AG04449 (cell line): ENCODE results near the gene DOHH.

Experiments used
- CTCF ChIA-PET: fragments of 350-600 bp; formaldehyde crosslinking; extraction: SDS; loops from one replicate; lab custom pipeline; 2021; ENCODE audit warnings: antibody characterized with exemption; lab: Yijun Ruan, JAX
- POLR2A ChIA-PET: fragments of 400-600, 350-600 bp; formaldehyde crosslinking; extraction: SDS; loops from one replicate; lab custom pipeline; 2020; ENCODE audit warnings: antibody characterized with exemption, inconsistent platforms; lab: Yijun Ruan, JAX
- DNase-seq: peaks from one replicate; pipeline ENCODE4 v3.0.0-alpha.2; 2010; ENCODE audit warnings: low read depth, low spot score
- H3K4me3 ChIP-seq: 2 replicates; pipeline ENCODE4 v1.5.1; 2011; ENCODE audit warnings: low read depth, mild to moderate bottlenecking, control low read depth, low read length
- CTCF ChIP-seq: IDR thresholded peaks from one replicate; pipeline ENCODE4 v1.5.1; 2011; ENCODE audit warnings: mild to moderate bottlenecking, moderate library complexity, low read length, control low read depth, inconsistent platforms; ENCODE audit not compliant: insufficient read depth; ENCODE audit errors: missing control alignments

The DOHH gene

GRCh38 chr19:3483226-3483628 is 17.2 kb downstream of the DOHH start, which contains the start of gene SMIM44:
TSS of gene SMIM44 (minus strand) at chr19:3483441. CDS start at chr19:3483403, 38 bp downstream.
- CTCF ChIA-PET, result interaction anchor here (0.7 to 11.2 kb wide), 8 partner anchors 10 to 178 kb away, joined by 3 to 129 read pairs (median 25); no protein-coding TSS in a partner anchor
- POLR2A ChIA-PET, result no interaction called here

GRCh38 chr19:3482507-3483225 is 17.8 kb downstream of the DOHH start:
- no peak for TF ChIP-seq CTCF
- H3K4me3 ChIP-seq, result no peak overlapping the region
- DNase-seq, result no peak
- POLR2A ChIA-PET, result no interaction called here
- CTCF ChIA-PET, result interaction anchor here (0.8 to 11.2 kb wide), 6 partner anchors 9 to 178 kb away, joined by 3 to 129 read pairs (median 57); no protein-coding TSS in a partner anchor

More at GRCh38 chr19:3483226-3483628, 17.2 kb downstream of the DOHH start, which contains the start of gene SMIM44:
- TF ChIP-seq CTCF, result no peak
- no peak within 1 kb of the TSS for H3K4me3 ChIP-seq
- DNase-seq, result no peak

GRCh38 chr19:3481241-3482090 is 19.0 kb downstream of the DOHH start:
- DNase-seq, result no peak
- CTCF ChIA-PET, result interaction anchor here (1.9 to 11.2 kb wide), 5 partner anchors 8 to 177 kb away, joined by 8 to 129 read pairs (median 72); no protein-coding TSS in a partner anchor
- no peak overlapping the region for H3K4me3 ChIP-seq
- TF ChIP-seq CTCF, result no peak
- POLR2A ChIA-PET, result no interaction called here

GRCh38 chr19:3480383-3481091 is 19.9 kb downstream of the DOHH start, which contains the start of gene SMIM24:
TSS of gene SMIM24 (minus strand) at chr19:3480525. CDS start at chr19:3480463, 62 bp downstream.
- no peak within 1 kb of the TSS for H3K4me3 ChIP-seq
- POLR2A ChIA-PET, result no interaction called here
- no peak for DNase-seq
- no peak for TF ChIP-seq CTCF
- CTCF ChIA-PET, result interaction anchor here (0.9 to 11.2 kb wide), 4 partner anchors 7 to 176 kb away, joined by 3 to 129 read pairs (median 90); no protein-coding TSS in a partner anchor

GRCh38 chr19:3479834-3480215 is 20.6 kb downstream of the DOHH start:
- H3K4me3 ChIP-seq, result no peak overlapping the region
- no peak for TF ChIP-seq CTCF
- POLR2A ChIA-PET, result no interaction called here
- CTCF ChIA-PET, result interaction anchor here (0.9 to 11.2 kb wide), 7 partner anchors 9 to 175 kb away, joined by 3 to 129 read pairs (median 5); no protein-coding TSS in a partner anchor
- DNase-seq, result no peak
